H1 (cell line): ENCODE measurements around the gene BAIAP2.

Experiments used
- BACH1 ChIP-seq: IDR thresholded peaks from 2 replicates; pipeline ENCODE4 v1.6.1; 2012; ENCODE audit warnings: low read length, improper control_type of control experiment
- CEBPB ChIP-seq: IDR thresholded peaks from 2 replicates; pipeline ENCODE4 v1.6.1; 2012; ENCODE audit warnings: low read depth, low read length
- CTCF ChIP-seq, 3 experiments: IDR thresholded peaks; 1 replicate in 2 of 3; 2 replicates in 1 of 3; pipeline versions ENCODE4 v1.5.1 to v1.6.1; 2011; ENCODE audit warnings: low read length in 3 of 3, mild to moderate bottlenecking in 3 of 3, inconsistent platforms in 2 of 3, low read depth in 1 of 3, moderate library complexity in 1 of 3; ENCODE audit not compliant: insufficient read depth in 1 of 3; ENCODE audit errors: control extremely low read depth in 1 of 3
- EZH2 ChIP-seq: fragments of 200-600 bp; sonication (generic); IDR thresholded peaks from 2 replicates; pipeline ENCODE4 v1.7.1; 2012; ENCODE audit warnings: low read depth, mild to moderate bottlenecking, moderate library complexity, low read length, inconsistent platforms; ENCODE audit not compliant: severe bottlenecking
- GTF2F1 ChIP-seq: IDR thresholded peaks from 2 replicates; pipeline ENCODE4 v1.6.1; 2012; ENCODE audit warnings: low read depth, low read length, improper control_type of control experiment, borderline replicate concordance
- SIN3A ChIP-seq, 2 experiments: IDR thresholded peaks in 1 of 2; conservative IDR thresholded peaks in 1 of 2; 2 replicates each; pipeline ENCODE4 v1.6.1; 2011 to 2012; ENCODE audit warnings: low read length in 2 of 2, improper control_type of control experiment in 1 of 2, low read depth in 1 of 2, mild to moderate bottlenecking in 1 of 2
- SRF ChIP-seq: IDR thresholded peaks from 2 replicates; pipeline ENCODE4 v1.6.1; 2011; ENCODE audit warnings: mild to moderate bottlenecking, low read depth, low read length, moderate library complexity
- TAF1 ChIP-seq: IDR thresholded peaks from 2 replicates; pipeline ENCODE4 v1.6.1; 2011; ENCODE audit warnings: mild to moderate bottlenecking, low read depth, low read length
- TBP ChIP-seq: IDR thresholded peaks from 2 replicates; pipeline ENCODE4 v1.6.1; 2011; ENCODE audit warnings: low read depth, low read length, improper control_type of control experiment
- YY1 ChIP-seq: IDR thresholded peaks from 2 replicates; pipeline ENCODE4 v1.6.1; 2011; ENCODE audit warnings: low read depth, mild to moderate bottlenecking, low read length

DNA sequence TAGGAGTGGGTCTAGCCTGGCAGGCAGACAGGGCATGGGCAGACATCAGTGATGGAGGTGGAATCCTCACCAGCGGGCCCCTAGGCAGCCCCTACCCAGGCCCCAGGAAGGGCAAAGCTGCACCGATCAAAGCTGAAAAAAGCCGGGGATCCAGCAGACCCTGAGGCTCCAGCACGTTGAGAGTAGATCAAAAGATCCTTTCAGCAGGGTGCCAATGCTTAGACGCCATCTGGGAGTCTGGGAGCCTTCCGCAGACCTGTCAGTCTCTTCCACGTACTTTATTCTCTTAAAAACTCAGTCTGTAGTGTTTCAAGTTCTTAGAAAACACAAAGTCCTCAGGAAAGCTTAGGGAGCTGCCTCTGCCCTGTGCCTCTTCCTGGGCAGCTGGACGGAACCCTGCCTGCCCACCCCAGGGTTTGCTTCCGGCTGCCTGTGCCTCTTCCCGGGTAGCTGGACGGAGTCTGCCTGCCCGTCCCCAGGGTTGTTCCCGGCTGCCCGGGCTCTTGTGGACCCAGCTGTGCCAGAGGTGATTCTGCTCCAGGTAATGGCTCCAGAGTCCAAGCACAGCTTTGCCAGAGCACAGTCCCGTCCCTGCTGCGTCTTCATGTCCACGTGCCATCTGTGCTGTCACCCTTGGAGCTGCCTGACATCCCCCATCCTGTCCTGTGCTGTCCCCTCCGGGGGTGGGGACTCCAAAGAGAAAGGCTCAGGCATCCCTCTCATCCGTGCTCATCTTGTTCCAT lies 79.6 kb downstream of the BAIAP2 start:
- TF ChIP-seq CEBPB: no peak
- TF ChIP-seq EZH2: no peak
- TF ChIP-seq TAF1: no peak
- TF ChIP-seq GTF2F1: no peak
- TF ChIP-seq TBP: no peak
- TF ChIP-seq CTCF (IDR thresholded peaks at IDR 0.05; ENCODE audit: control extremely low read depth in 1 of 3, insufficient read depth in 1 of 3, low read depth in 1 of 3, low read length in 3 of 3): no peak
- TF ChIP-seq SRF: no peak
- TF ChIP-seq BACH1: no peak
- no peak for TF ChIP-seq YY1
- TF ChIP-seq SIN3A (conservative IDR thresholded peaks at IDR 0.05 in 1 of 2, IDR thresholded peaks at IDR 0.05 in 1 of 2; ENCODE audit: low read depth in 1 of 2, low read length in 2 of 2): no peak
